H1 (cell line): ENCODE results near the gene LPXN. TPM values are rescaled to one million over a fixed set of nuclear protein-coding genes. Genes with fewer than 3 reads are reported as not detected.

Experiments
- CBX8 ChIP-seq: fragments of 300-800, 300-1000 bp; sonication (generic); IDR thresholded peaks from 2 replicates; pipeline ENCODE4 v1.7.1; 2016; ENCODE audit warnings: low read depth, low read length, borderline replicate concordance
- CHD1 ChIP-seq: IDR thresholded peaks from 2 replicates; pipeline ENCODE4 v1.6.1; 2012; ENCODE audit warnings: low read depth, low read length, improper control_type of control experiment
- CHD2 ChIP-seq: IDR thresholded peaks from 2 replicates; pipeline ENCODE4 v1.6.1; 2012; ENCODE audit warnings: low read length, improper control_type of control experiment
- CHD7 ChIP-seq: fragments of 300-600 bp; sonication (generic); IDR thresholded peaks from 2 replicates; pipeline ENCODE4 v1.7.1; 2012; ENCODE audit warnings: low read length, moderate library complexity, mild to moderate bottlenecking, inconsistent platforms; ENCODE audit not compliant: insufficient replicate concordance
- EZH2 ChIP-seq: fragments of 200-600 bp; sonication (generic); IDR thresholded peaks from 2 replicates; pipeline ENCODE4 v1.7.1; 2012; ENCODE audit warnings: low read depth, mild to moderate bottlenecking, moderate library complexity, low read length, inconsistent platforms; ENCODE audit not compliant: severe bottlenecking
- GABPA ChIP-seq: IDR thresholded peaks from 2 replicates; pipeline ENCODE4 v1.6.1; 2011; ENCODE audit warnings: mild to moderate bottlenecking, low read length, moderate library complexity, borderline replicate concordance; ENCODE audit not compliant: insufficient read depth
- HDAC6 ChIP-seq: IDR thresholded peaks from one replicate; pipeline ENCODE4 v1.7.1; 2012; ENCODE audit warnings: low read depth, mild to moderate bottlenecking, inconsistent platforms, low read length, moderate library complexity
- RFX5 ChIP-seq: IDR thresholded peaks from 2 replicates; pipeline ENCODE4 v1.6.1; 2011; ENCODE audit warnings: low read depth, low read length, improper control_type of control experiment, borderline replicate concordance
- SIN3A ChIP-seq, 2 experiments: IDR thresholded peaks in 1 of 2; conservative IDR thresholded peaks in 1 of 2; 2 replicates each; pipeline ENCODE4 v1.6.1; 2011 to 2012; ENCODE audit warnings: low read length in 2 of 2, improper control_type of control experiment in 1 of 2, low read depth in 1 of 2, mild to moderate bottlenecking in 1 of 2
- SIRT6 ChIP-seq: IDR thresholded peaks from one replicate; pipeline ENCODE4 v1.7.1; 2012; ENCODE audit warnings: low read length, inconsistent platforms
- TAF1 ChIP-seq: IDR thresholded peaks from 2 replicates; pipeline ENCODE4 v1.6.1; 2011; ENCODE audit warnings: mild to moderate bottlenecking, low read depth, low read length
- TCF12 ChIP-seq: IDR thresholded peaks from 2 replicates; pipeline ENCODE4 v1.6.1; 2011; ENCODE audit warnings: low read depth, mild to moderate bottlenecking, low read length
- polyA plus RNA-seq, 7 experiments: library from polyadenylated mRNA; depleted of rRNA in 3 of 7; stranded (reverse) in 5 of 7; unstranded in 2 of 7; fragments of >200 nt in 5 of 7; fragments of 200-250 nt in 2 of 7; gene quantifications; 1 replicate in 5 of 7; 2 replicates in 1 of 7; 4 replicates in 1 of 7; pipeline versions ENCODE4 v1.2.1 to v1.2.3, GENCODE V29; 2011 to 2013; ENCODE audit warnings: missing spikeins in 2 of 7, mixed read lengths in 2 of 7
- total RNA-seq: library from RNA; stranded (reverse); fragmentation: NEBNext Ultra II Directional; extraction: Animal tissue kit (Norgen Biotek cat#: 25700); gene quantifications from 2 replicates; pipeline ENCODE4 v1.2.1, GENCODE V29; 2021

LPXN gene
- total and polyA plus RNA-seq, 2 of the 8 experiments (the other 6 are each of a cell fraction or from before 2014, with no cell fraction given), result 1.4 to 2.7 TPM

DNA sequence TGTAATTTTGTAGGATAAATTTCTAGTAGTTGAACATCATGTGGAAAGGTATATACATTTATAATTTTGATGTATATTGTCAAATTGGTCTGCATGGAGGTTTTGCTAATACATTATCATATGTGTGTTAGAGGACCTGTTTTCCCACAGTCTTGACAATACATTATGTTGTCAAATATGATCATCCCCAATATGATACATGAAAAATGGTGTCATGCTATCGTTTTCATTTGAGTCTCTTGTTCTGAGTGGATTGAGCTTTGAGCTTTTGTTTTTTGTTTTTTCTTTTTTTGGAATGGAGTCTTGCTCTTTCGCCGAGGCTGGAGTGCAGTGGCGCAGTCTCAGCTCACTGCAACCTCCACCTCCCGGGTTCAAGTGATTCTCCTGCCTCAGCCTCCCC lies 32.7 kb upstream of the LPXN start (continued):
- TF ChIP-seq CHD7, result no peak
- no peak for TF ChIP-seq HDAC6
- TF ChIP-seq CHD1, result no peak
- TF ChIP-seq SIRT6, result no peak
- TF ChIP-seq TAF1, result no peak
- TF ChIP-seq TCF12, result no peak
- TF ChIP-seq EZH2, result no peak
- TF ChIP-seq RFX5, result no peak
- no peak for TF ChIP-seq GABPA
- TF ChIP-seq SIN3A (conservative IDR thresholded peaks at IDR 0.05 in 1 of 2, IDR thresholded peaks at IDR 0.05 in 1 of 2; ENCODE audit: low read depth in 1 of 2, low read length in 2 of 2), result no peak
- no peak for TF ChIP-seq CHD2
- no peak for TF ChIP-seq CBX8
